SU-DHL-6 (cell line): Measurements from ENCODE around the gene STPG3.

Experiments
- H2AFZ ChIP-seq: fragments of 200-600 bp; sonication (generic); 2 replicates; pipeline ENCODE4 v1.6.1; 2014; ENCODE audit warnings: low read depth, mild to moderate bottlenecking, moderate library complexity, mixed read lengths, antibody characterized with exemption, low read length; ENCODE audit not compliant: severe bottlenecking
- H3F3A ChIP-seq: fragments of 200-600 bp; shearing (Covaris generic); 2 replicates; pipeline ENCODE4 v1.6.0; 2016; ENCODE audit warnings: antibody characterized with exemption, mild to moderate bottlenecking; ENCODE audit not compliant: insufficient read depth
- H3K27ac ChIP-seq: fragments of 200-600 bp; sonication (generic); 2 replicates; pipeline ENCODE4 v1.5.1; 2016; ENCODE audit warnings: low read depth, mild to moderate bottlenecking, low read length, moderate library complexity, mixed read lengths
- H3K27me3 ChIP-seq: fragments of 200-600 bp; sonication (generic), shearing (Covaris generic); 2 replicates; pipeline ENCODE4 v1.6.0; 2014; ENCODE audit warnings: mild to moderate bottlenecking, low read length
- H3K36me3 ChIP-seq: fragments of 200-600 bp; sonication (generic); 2 replicates; pipeline ENCODE4 v1.6.1; 2014; ENCODE audit warnings: mild to moderate bottlenecking, low read length, mixed read lengths
- H3K4me2 ChIP-seq: fragments of 300-600, 200-600 bp; shearing (Covaris generic), sonication (generic); 2 replicates; pipeline ENCODE4 v1.6.0; 2014; ENCODE audit warnings: low read length, low read depth, mild to moderate bottlenecking; ENCODE audit not compliant: poor library complexity, severe bottlenecking
- H3K4me3 ChIP-seq: fragments of 200-600 bp; sonication (generic); 2 replicates; pipeline ENCODE4 v1.5.1; 2014; ENCODE audit warnings: antibody characterized with exemption, low read length, mild to moderate bottlenecking, mixed read lengths; ENCODE audit not compliant: insufficient read depth, poor library complexity, severe bottlenecking
- H3K79me2 ChIP-seq: fragments of 200-600 bp; sonication (generic); 2 replicates; pipeline ENCODE4 v1.6.1; 2014; ENCODE audit warnings: mild to moderate bottlenecking, low read length, moderate library complexity; ENCODE audit not compliant: insufficient read depth
- H3K9ac ChIP-seq: fragments of 200-600 bp; sonication (generic); 2 replicates; pipeline ENCODE4 v1.7.0; 2014; ENCODE audit warnings: mild to moderate bottlenecking, low read length
- H3K9me2 ChIP-seq: fragments of 200-600 bp; sonication (generic); replicated peaks from 2 replicates; pipeline ENCODE4 v1.6.1; 2014; ENCODE audit warnings: low read length; ENCODE audit not compliant: insufficient read depth
- H3K9me3 ChIP-seq: fragments of 200-600 bp; sonication (generic); 2 replicates; pipeline ENCODE4 v1.6.1; 2014; ENCODE audit warnings: low read length, mixed read lengths; ENCODE audit not compliant: insufficient read depth
- H4K20me1 ChIP-seq: fragments of 200-600 bp; sonication (generic); 2 replicates; pipeline ENCODE4 v1.6.1; 2014; ENCODE audit warnings: low read depth, mild to moderate bottlenecking, antibody characterized with exemption, low read length, moderate library complexity, mixed read lengths
- CTCF ChIP-seq: fragments of 200-600 bp; sonication (generic); IDR thresholded peaks from one replicate; pipeline ENCODE4 v1.5.1; 2017; ENCODE audit warnings: antibody characterized with exemption, mild to moderate bottlenecking, low read length, moderate library complexity; ENCODE audit not compliant: insufficient read depth, poor library complexity, severe bottlenecking
- EZH2phosphoT487 ChIP-seq: fragments of 200-600 bp; sonication (generic), shearing (Covaris generic); conservative IDR thresholded peaks from 2 replicates; pipeline ENCODE4 v1.6.1; 2018; ENCODE audit warnings: mild to moderate bottlenecking, antibody characterized with exemption, low read length, moderate library complexity, mixed read lengths

STPG3 gene

GRCh38 chr9:137293094-137293481 lies 42.0 kb downstream of the STPG3 start:
- H3K9me2 ChIP-seq = no peaks in the 10 kb centered on the region
- no peak overlapping the region for H3K4me3 ChIP-seq
- no peaks in the 10 kb centered on the region for H3K36me3 ChIP-seq
- no peak overlapping the region for H3K9ac ChIP-seq
- no peaks in the 10 kb centered on the region for H4K20me1 ChIP-seq
- no peak for TF ChIP-seq EZH2phosphoT487
- TF ChIP-seq CTCF = no peak
- H3K27me3 ChIP-seq = no peaks in the 10 kb centered on the region
- no peak overlapping the region for H3K27ac ChIP-seq
- no peak overlapping the region for H2AFZ ChIP-seq
- H3K79me2 ChIP-seq = no peaks in the 10 kb centered on the region
- H3K4me2 ChIP-seq = no peak overlapping the region
- H3K9me3 ChIP-seq = no peaks in the 10 kb centered on the region
- 0 out of 2 replicates have a peak, but pooled peaks cover 2% of the 10 kb centered on the region for H3F3A ChIP-seq

GRCh38 chr9:137293482-137294090 lies 42.5 kb downstream of the STPG3 start:
- no peaks in the 10 kb centered on the region for H3K79me2 ChIP-seq
- H3K36me3 ChIP-seq = no peaks in the 10 kb centered on the region
- 0 out of 2 replicates have a peak, but pooled peaks cover 2% of the 10 kb centered on the region for H3F3A ChIP-seq
- no peak overlapping the region for H3K4me2 ChIP-seq
- no peaks in the 10 kb centered on the region for H4K20me1 ChIP-seq
- TF ChIP-seq CTCF = no peak
- no peak for TF ChIP-seq EZH2phosphoT487
- H3K9me2 ChIP-seq = no peaks in the 10 kb centered on the region
- no peak overlapping the region for H3K9ac ChIP-seq
- no peak overlapping the region for H2AFZ ChIP-seq
- H3K4me3 ChIP-seq = no peak overlapping the region
- no peak overlapping the region for H3K27ac ChIP-seq
- H3K9me3 ChIP-seq = no peaks in the 10 kb centered on the region
- H3K27me3 ChIP-seq = no peaks in the 10 kb centered on the region

GRCh38 chr9:137294091-137294680 lies 43.1 kb downstream of the STPG3 start:
- Histone ChIP-seq H3K27me3 (no peaks in the 10 kb centered on the region), H2AFZ (no peak overlapping the region), H3F3A (0 out of 2 replicates have a peak, but pooled peaks cover 2% of the 10 kb centered on the region), H3K9me3 (no peaks in the 10 kb centered on the region), H3K4me2 (no peak overlapping the region), H3K4me3 (no peak overlapping the region), H3K79me2 (no peaks in the 10 kb centered on the region), H4K20me1 (no peaks in the 10 kb centered on the region), H3K36me3 (no peaks in the 10 kb centered on the region), H3K9me2 (no peaks in the 10 kb centered on the region), H3K9ac (no peak overlapping the region), H3K27ac (no peak overlapping the region)
- no peak for TF ChIP-seq CTCF
- TF ChIP-seq EZH2phosphoT487 = no peak
